Measurements from ENCODE around the gene MED16.
"Not testable (repeated sequence)": the region's sequence is repeated elsewhere in the genome, so short reads cannot be mapped to it uniquely, and the experiment has no call there.

The MED16 gene

GRCh38 chr19:911197-912033 lies 18.4 kb upstream of the MED16 start:
- DNase-seq (ENCODE audit: low read depth in 2 of 2) = no peak

- DNase-seq (ENCODE audit: low read depth in 2 of 2) = no peak
These were observed 14.3 kb upstream of the MED16 start for GRCh38 chr19:907183-907853.

- DNase-seq (ENCODE audit: low read depth in 2 of 2) = no peak
These were observed 13.5 kb upstream of the MED16 start for GRCh38 chr19:906480-906879.

- no peak for DNase-seq (ENCODE audit: low read depth in 2 of 2)
These were observed 11.6 kb upstream of the MED16 start for GRCh38 chr19:904545-904944.

DNA sequence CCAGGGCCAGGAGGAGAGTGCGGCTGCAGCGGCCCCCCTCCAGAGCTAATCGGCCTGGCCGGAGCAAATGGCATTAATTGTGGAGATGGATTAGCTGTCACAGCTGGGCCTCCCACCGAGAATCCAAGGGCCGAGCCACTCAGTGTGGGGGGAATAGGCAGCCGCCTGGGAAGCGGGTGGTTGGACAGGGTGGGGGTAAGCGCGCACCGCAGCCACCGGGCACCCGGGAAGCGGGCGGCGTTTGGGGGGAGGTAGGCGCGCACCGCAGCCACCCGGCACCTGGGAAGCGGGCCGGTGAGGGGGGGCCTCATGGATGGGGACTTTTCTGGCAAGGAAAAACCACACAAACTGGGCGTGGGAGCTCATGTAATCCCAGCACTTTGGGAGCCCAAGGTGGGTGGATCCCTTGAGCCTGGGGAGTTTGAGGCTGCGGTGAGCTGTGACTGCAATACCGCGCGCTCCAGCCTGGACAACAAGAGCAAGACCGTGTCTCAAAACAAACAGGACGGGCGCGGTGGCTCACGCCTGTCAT lies 10.3 kb upstream of the MED16 start:
- no peak for DNase-seq (ENCODE audit: low read depth in 2 of 2)

- no peak for DNase-seq (ENCODE audit: low read depth in 2 of 2)
These were observed 9.6 kb upstream of the MED16 start for GRCh38 chr19:902446-903226.

GRCh38 chr19:902093-902370 lies 9.0 kb upstream of the MED16 start:
- no peak for DNase-seq (ENCODE audit: low read depth in 2 of 2)

GRCh38 chr19:901216-902092 lies 8.5 kb upstream of the MED16 start:
- DNase-seq (ENCODE audit: low read depth in 2 of 2) = no peak

DNA sequence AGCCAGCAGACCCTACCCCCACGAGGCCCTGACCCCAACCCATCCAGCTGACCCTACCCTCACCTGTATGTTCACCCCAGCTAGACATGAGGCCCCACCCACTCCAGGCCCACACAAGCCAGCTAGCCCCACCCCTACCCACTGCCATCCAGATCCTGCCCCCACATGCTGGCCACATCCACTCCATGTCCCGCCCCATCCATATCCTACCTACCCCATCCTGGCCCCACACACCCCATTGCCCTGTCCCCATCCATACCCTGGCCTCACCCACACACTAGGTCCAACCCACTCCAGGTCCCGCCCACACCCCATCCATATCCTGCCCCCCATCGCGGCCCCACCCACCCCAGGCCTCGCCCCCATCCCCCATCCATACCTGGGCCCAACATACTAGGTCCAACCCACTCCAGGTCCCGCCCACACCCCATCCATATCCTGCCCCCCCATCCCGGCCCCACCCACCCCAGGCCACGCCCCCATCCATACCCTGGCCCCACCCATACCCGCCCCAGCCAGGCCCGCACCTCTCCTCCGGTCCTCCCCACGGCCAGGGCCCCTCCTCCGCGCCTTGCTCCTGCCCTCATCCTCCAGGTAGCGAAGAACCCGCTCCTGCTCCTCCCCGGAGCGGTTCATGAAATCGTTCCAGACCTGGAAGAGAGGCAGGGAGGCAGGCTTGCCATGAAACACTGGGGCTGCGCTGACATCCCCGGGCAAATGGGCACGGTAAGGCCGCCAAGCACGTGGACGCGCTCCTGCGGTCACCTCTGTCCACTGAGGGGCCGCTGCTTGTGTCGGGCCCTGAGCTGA lies 7.5 kb upstream of the MED16 start:
- no peak for DNase-seq (ENCODE audit: low read depth in 2 of 2)

DNA sequence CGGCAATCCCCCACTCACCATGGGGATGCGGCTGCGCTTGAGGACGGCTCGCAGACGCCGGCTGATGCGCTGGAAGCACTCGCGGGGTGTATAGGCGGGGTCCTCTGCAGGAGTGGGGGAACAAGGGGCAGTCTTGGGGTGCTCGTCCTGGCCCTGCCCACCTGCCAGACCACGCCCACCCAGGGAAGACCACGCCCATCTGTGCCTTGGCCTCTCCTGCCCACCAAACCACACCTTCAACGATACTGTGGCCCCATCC lies 7.0 kb upstream of the MED16 start:
- DNase-seq (ENCODE audit: low read depth in 2 of 2) = no peak

DNA sequence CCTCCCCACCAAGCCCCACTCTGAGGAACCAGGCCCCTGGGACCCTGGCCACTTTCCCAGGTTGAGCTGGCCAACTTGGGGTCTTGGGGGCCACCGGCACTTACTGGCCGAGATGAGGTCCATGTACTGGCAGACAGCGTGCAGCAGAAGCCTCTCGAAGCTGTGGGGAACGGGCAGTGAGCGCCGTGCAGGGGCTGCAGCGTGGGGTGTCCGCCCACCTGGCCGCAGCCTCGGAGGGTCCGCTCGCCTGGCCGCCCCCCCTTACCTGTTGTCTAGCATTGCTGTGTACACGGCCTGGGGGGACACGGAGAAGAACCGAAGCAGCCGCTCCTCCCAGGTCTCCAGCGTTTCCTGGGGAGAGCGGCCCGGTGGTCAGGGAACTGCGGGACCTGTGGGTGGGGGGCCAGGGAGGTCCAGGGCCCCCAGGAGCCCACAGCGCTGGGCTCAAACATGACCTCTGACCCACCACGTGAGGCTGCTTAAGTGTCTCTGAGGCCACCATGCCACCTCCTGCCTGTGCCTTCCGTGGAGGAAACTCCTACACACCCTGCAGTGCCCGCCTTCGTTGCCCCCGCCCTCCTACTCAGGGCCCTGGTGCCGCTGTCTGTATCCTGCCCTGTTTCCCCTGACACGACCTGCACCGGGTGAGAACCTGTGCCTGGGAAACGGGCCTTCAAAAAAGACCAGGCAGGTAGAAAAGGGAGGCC lies 6.5 kb upstream of the MED16 start:
- no peak for DNase-seq (ENCODE audit: low read depth in 2 of 2)

DNA sequence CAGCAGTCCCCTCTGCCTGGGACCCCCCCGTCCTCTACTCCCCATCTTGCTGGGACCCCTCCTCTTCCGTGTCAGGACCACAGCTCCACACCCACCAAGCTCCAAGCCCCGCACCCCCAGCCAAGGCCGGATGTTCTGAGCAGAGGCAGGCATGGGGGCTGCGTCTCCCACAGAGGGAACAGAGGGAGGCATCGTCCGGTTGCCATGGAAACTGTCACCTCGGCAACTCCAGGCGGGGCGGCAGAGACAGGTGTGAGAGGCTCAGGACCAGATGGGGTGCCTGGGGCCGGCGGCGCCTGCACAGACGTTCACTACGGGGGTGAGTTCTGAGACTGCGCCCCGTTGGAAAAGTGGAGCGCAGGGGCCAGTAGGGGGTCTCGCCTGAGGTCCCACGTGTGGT lies 5.7 kb upstream of the MED16 start:
- no peak for DNase-seq (ENCODE audit: low read depth in 2 of 2)

- no peak for DNase-seq (ENCODE audit: low read depth in 2 of 2)
These were observed 4.6 kb upstream of the MED16 start for GRCh38 chr19:897442-898039.

GRCh38 chr19:896999-897398 lies 4.0 kb upstream of the MED16 start:
- no peak for DNase-seq (ENCODE audit: low read depth in 2 of 2)

DNA sequence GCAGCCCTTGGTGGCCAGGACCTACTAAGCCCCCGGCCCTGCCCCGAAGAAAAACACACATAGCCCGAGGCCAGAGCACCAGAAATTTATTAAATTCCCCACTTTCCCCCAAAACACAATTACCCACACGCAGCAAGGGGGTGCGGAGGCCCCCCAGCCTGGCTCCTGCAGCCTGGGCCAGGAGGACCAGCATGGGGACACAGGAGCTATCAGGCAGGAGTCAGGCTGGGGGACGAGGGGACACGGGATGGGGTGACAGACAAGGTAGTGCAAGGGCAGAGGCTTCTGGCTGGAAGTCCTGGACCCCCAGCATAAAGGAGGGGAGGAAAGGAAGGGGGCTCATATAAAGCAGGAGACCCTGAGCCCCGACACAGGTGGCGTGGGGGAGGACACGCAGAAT lies 3.4 kb upstream of the MED16 start:
- no peak for DNase-seq (ENCODE audit: low read depth in 2 of 2)

DNA sequence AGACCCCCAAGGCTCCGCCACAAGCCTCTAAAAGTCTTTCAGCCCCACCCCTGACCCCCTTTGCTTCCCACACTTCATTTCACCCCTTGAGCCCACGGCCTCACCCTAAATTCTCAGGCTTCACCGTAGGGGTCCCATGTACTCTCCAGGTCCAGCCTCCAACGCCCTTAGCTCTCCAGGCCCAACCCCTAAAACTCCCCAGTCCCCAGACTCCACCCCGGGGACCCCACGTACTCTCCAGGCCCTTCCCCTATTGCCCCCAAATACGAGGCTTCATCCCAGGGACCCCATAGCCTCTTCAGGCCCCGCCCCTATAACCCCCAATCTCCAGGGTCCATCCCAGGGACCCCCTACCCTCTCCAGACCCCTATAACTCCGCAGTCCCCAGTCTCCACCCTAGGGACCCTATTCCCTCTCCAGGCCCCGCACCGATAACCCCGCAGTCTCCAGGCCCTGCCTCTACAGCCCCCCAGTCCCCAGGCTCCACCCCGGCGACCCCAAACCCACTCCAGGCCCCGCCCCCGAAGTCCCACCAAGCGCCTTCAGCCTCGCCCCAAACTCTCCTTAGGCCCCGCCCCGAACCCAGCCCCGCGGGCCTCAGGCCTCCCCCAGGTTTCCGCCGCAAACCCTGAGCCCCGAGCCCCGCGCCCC lies 619 bp downstream of the MED16 start:
- no peak for DNase-seq (ENCODE audit: low read depth in 2 of 2)

DNA sequence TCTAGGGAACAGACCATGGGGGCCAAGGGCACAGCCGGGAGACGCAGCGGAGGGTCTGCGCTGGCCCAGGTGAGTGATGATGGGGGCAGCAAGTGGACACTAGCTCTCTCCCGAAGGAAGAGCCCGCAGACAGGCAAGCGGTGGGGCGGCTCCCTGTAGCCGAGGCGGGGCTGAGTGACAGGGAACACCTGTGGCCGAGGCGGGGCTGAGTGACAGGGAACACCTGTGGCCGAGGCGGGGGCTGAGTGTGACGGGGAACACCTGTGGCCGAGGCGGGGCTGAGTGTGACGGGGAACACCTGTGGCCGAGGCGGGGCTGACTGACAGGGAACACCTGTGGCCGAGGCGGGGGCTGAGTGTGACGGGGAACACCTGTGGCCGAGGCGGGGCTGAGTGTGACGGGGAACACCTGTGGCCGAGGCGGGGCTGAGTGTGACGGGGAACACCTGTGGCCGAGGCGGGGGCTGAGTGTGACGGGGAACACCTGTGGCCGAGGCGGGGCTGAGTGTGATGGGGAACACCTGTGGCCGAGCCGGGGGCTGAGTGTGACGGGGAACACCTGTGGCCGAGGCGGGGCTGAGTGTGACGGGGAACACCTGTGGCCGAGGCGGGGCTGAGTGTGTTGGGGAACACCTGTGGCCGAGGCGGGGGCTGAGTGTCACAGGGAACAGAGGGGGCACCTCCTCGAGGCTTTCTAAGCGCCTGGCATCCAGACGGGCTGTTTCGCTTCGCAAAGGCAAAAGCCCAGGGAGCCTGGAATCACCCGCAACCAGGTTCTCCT lies 1.4 kb downstream of the MED16 start:
- DNase-seq (ENCODE audit: low read depth in 2 of 2) = not testable (repeated sequence)

- no peak for DNase-seq (ENCODE audit: low read depth in 2 of 2)
These were observed 2.2 kb downstream of the MED16 start for GRCh38 chr19:890831-891230.
